Fibroblast of skin of left quadriceps (primary cell): ENCODE results near the gene CERS4.
"Not testable (repeated sequence)": the region's sequence is repeated elsewhere in the genome, so short reads cannot be mapped to it uniquely, and the experiment has no call there.

Experiments used
- DNase-seq, 2 experiments: peaks; one replicate each; pipeline ENCODE4 v3.0.0-alpha.2; 2013; ENCODE audit warnings: low read depth in 2 of 2

CERS4 gene

DNA sequence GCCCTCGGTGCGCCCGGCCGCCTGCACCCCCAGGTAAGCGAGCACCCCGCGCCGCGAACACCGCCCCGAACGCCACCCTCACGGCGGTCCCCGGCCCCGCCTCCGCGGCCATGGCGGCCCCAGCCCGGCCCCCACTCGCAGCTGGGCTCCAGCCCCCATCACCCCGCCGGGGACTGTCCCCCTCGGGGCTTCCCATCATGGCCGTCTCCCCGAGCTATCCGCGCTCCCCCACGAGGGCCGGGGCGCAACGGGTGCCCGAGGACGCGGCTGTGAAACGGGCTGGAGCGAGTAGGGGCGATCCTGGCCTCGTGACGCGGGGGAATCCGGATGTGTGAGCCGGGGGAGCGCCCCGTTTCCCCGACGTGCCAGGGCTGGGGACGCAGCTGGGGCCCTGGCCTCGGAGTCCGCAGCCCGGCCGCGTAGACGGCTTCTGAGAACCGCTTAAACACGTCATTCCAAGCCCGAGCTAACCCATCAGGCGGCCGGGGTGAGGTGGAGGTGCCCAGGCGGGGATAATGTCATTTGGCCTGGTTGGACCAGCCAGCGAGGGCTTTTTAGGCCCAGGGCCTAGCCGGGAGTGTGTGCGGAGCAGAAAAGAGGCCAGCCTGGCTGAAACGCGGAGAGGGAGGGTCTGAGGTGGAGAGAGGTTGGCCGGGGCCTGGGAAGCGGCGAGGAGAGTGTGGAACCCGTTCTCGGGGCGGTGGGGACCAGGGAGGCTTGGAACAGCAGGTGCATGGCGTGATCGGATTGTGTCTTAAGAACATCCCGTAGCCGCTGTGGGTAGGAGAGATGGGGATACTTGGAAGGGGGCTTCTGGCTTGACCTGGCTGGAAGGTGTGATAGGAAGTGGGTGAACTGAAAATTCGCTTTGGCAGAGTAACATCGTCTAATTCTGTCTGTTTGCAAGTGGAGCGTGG lies 550 bp downstream of the CERS4 start:
- DNase-seq, result peak in 1 of 2 experiments; percentile 3

- DNase-seq, result no peak
Measured at GRCh38 chr19:8210421-8211101, 1.4 kb downstream of the CERS4 start.

- no peak for DNase-seq
Measured at GRCh38 chr19:8212212-8212611, 3.0 kb downstream of the CERS4 start.

DNA sequence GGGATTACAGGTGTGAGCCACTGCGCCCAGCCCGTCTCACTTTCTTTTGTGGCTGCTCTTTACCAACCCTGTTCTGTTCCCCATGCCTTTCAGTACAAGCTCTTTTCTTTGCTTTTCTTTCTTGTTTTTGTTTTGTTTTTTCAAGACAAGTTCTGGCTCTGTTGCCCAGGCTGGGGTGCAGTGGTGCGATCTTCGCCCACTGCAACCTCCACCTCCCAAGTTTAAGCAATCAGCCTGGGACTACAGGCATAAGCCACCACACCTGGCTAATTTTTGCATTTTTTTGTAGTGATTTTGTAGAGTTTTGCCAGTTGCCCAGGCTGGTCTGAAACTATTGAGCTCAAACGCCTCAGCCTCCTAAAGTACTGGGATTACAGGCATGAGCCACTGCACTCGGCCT lies 3.7 kb downstream of the CERS4 start:
- no peak for DNase-seq

DNA sequence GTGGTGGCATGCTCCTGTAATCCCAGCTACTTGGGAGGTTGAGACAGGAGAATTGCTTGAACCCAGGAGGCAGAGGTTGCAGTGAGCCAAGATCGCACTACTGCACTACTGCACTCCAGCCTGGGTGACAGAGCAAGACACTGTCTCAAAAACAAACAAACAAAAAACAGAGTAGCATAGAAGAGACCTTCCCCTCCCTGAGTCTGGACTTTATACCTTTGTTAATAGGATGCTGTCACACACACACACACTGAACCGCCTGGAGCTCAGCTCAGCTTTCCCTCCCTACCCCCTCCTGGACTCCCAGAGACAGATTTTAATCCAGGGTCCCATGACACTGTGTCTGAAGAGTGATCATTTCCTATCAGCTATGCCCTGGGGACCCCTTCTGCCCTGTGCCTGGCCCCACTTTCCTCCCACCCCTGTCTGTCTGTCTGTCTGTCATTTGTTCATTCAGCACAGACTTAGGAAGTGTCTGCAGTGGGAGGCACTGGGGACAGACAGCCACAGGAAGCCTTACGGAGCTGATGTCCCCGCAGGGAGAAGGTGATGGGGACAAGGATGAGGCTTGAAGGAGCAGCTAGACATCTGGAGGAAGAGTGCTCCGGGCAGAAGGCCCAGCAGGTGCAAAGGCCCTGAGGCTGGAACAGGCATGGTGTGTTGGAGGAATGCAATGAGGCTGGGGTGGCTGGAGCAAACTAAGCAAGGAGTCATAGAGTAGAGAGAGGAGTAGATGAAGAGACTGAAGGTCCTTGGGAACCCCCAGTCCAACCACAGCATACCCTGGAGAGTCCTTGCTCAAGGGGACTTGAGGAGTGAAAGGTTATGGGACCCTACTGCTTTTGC lies 4.9 kb downstream of the CERS4 start:
- no peak for DNase-seq

GRCh38 chr19:8214802-8215201 lies 5.6 kb downstream of the CERS4 start:
- DNase-seq, result no peak

DNA sequence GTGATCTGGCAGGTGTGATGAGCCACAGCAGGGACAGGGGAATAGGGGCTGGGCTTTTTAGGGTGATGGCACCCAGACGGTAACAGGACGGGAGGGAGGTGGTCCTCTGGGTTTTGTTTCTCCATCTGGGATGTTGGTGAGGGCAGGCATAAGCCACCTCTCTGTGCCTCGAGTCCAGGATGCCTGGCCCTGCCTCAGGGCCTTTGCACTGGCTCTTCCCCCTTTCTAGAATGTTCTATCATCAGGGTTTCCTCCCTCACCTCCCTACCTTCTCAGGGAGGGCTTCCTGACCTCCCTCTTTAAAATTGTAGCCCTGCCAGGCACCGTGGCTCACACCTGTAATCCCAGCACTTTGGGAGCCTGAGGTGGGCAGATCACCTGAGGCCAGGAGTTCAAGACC lies 6.6 kb downstream of the CERS4 start:
- DNase-seq, result no peak

DNA sequence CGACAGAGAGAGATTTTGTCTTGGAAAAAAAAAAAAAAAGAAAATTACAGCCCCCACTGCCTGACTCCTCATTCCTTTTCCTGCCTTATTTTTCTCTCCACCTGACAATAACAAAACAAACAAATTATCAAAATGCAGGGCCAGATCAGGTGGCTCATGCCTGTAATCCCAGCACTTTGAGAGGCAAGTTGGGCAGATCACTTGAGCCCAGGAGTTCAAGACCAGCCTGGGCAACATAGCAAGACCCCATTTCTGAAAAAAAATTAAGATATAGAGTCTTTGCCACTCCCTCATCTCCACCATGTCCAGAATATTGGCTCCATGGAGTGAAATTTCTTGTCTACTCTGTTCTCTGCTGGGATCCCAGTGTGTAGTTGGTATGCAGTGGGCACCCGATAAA lies 7.2 kb downstream of the CERS4 start:
- no peak for DNase-seq

DNA sequence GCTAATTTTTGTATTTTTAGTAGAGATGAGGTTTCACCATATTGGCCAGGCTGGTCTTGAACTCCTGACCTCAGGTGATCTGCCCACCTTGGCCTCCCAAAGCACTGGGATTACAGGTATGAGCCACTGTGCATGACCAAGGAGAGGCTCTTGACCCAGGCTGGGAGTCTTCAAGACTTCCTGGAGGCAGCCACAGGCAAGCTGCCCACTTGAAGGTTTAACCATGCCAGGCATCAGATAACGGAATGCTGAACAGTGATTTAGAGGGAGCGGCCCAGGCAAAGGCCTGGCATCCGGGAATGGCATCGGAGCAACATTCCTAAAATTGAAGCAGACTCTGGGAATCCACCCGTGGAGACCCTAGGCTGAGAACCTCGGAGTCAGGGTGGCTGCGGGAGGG lies 9.0 kb downstream of the CERS4 start:
- not testable (repeated sequence) for DNase-seq

- no peak for DNase-seq
Measured at GRCh38 chr19:8220481-8220880, 11.3 kb downstream of the CERS4 start.

GRCh38 chr19:8221161-8221560 lies 12.0 kb downstream of the CERS4 start:
- DNase-seq, result no peak

GRCh38 chr19:8223442-8223841 lies 14.3 kb downstream of the CERS4 start:
- not testable (repeated sequence) for DNase-seq

- no peak for DNase-seq
Measured at GRCh38 chr19:8224394-8225145, 15.4 kb downstream of the CERS4 start.

- DNase-seq, result no peak
Measured at GRCh38 chr19:8231073-8231604, 22.0 kb downstream of the CERS4 start.

GRCh38 chr19:8233370-8233769 lies 24.2 kb downstream of the CERS4 start:
- DNase-seq, result no peak

DNA sequence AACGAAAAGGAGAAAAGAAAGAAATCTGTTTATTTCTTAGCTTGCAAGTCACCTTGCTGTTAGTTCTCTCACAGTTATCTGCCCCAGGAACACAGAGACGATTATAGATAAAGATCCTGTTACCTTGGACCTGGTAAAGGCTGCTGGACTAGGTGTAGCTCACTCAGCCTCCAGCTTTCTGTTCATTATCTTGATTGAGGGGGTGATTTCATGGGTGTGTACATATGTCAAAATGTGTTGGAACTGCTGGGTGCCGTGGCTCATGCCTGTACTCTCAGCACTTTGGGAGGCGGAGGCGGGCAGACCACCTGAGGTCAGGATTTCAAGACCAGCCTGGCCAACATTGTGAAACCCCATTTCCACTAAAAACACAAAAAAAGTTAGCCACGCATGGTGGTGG lies 27.9 kb downstream of the CERS4 start:
- no peak for DNase-seq

- DNase-seq, result no peak
Measured at GRCh38 chr19:8238251-8238650, 29.1 kb downstream of the CERS4 start.

GRCh38 chr19:8239528-8240273 lies 30.5 kb downstream of the CERS4 start:
- no peak for DNase-seq

DNA sequence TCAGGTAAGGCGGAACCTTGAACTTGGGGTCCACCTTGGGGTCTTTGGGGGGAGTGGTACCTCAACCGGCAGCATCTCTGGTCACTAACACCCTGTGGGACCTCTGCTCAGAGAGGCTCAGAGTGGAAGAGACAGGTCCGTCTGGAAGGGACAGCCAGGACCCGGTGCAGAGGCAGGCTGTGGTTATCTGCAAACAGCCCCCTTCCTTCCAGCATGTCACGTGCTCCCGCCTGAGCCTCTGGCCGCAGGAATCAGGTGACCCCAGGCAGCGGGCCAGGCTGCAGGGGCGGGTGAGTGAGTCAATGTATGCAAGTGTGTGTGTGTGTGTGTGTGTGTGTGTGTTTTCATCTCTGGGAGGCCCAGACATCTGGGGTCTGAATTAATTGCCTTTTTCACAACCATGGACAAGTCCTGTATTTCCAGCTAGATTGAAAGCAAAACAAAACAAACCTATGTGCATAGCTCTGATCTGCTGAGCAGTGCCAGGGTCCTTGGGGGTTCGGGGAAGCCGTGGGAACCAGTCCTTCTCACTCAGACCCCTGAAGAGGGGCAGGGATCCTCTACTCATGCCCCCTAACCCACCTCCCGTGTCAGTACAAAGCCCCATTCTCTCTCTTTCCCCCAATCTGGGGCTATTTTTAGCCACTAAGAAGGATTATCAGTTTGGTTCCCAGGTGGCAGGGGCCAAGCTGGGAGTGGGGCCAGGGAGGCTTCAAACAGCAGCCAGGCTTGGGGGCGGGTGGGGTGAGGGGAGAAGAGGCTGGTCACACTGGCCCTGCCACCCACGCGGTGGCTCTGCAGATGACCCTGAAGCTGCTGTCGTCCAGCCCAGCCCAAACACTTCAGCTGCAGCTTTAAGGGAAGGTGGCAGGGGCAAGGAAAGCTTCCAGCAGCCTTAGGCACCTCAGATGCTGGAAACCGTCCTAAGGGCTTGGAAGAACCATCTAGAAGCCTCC lies 31.4 kb downstream of the CERS4 start:
- peak; percentile 60 to 67 for DNase-seq
